Activated CD4-positive, CD25-positive, alpha-beta regulatory T cell (primary cell): ENCODE data around the gene SGK1.

Experiments
- DNase-seq, 4 experiments: peaks; one replicate each; lab custom pipeline; 2025; lab: John Stamatoyannopoulos, UW

The SGK1 gene

DNA sequence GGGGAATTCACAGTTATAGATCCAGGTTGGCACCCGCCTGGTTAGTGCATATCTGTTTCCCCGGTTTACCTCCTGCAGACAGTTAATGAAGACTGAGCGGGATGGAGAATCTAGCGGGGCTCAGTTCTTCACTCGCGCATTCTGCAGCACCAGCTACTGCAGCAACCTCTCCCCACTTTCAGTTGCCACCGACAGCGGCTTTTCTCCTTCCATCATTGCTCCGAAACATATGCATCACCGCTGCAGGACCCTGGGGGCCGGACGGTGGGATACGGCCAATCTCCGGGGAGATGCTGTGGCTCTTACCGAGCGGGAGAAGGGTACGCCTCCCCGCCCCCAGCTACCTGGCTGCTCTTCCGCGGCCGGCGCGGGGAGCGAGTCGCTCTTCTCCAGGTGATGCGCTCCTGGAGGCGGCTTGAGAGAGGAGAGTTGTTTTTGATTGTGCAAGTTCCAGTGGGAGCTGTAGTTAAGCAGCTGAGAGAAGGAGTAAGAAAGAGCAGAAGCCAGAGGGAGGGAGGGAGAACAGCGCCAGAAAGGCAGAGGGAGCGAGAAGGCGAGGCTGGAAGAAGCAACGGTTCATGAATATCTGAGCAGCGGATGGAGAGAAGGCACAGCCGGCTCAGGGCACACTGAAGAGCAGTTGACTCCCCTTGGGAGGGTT, at the start of gene SGK1:
Gene SGK1, minus strand, starts transcription at position 642 of the 661 bp plus-strand sequence. CDS start 652 bp downstream, outside the sequence.
- peak in 1 of 4 experiments; percentile 3 for DNase-seq

DNA sequence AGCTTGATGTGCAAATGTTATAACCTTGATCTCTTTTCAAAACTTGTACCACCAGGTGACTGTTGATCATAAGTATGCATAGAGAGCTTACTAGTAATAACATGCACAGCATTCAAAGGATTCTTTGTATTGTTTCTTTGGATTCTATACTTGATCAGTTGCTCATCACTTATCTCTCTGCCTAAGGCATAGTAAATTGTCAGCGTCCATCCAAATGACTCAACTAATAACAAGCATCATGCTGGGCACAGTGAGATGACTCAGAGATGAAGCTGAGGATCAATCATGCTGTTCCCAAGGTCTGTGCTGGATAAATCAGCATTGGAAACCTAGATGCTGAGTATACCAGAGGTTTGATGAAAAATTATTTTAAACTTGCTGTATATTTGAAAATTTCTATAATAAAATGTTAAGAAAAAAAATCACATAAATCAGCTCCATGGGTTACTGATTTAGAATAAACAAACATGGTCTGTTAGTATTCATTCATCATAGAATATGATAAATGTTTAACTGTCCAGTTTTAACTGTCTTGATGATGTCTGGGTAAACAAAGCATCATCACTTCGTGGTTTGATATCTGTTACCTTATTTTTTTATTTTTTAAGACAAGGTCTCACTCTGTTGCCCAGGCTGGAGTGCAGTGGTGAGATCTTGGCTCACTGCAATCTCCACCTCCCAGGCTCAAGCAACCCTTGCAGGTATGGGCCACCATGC, 45.6 kb upstream of the SGK1 start:
- DNase-seq, result no peak

DNA sequence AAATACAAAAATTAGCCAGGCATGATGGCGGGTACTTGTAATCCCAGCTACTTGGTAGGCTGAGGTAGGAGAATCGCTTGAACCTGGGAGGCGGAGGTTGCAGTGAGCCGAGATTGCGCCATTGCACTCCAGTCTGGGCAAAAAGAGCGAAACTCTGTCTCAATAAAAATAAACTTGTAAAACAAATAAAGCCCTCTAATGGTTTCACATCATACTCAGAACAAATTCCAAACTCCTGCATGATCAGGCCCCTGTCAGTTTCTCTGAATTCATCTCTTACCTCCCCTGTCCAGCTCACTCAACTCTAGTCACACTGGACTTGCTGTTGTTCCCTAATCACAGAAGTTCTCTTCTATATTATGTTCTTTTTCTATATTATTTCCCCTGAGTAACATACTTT, 43.1 kb upstream of the SGK1 start:
- DNase-seq, result no peak

DNA sequence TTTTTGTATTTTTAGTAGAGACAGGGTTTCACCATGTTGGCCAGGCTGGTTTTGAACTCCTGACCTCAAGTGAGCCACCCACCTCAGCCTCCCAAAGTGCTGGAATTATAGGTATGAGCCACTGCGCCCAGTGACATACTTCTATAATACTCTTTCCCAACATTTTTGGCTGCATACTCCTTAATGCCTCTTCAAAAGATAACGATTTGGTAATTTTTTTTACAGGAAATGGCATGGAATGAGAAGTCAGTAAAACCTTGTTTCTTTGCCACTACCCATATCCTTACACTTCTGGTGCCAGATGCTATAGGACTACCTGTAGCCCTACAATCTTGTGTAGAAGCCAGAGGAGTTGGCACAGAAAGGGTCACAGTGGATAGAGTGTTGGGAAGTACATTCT, 41.4 kb upstream of the SGK1 start:
- DNase-seq, result no peak

DNA sequence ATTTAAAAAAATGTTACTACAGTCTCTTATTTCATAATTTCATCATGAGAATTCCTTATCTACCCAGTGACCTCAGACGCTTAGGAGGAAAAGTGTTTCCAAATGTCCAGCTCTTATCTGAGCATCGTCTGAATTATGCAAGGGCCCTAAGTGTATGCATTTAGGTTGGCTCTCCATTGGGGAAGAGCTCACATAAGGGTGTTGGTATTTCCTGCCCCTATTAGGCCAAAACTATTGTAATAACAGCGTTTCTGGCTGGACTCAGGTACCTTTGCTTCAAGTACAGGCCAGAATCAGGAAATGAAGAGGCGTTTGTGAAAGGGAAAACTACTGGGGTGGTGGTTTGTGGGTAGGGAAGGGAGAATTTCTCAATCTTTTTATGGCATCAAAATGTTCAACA, 40.4 kb upstream of the SGK1 start:
- DNase-seq, result no peak

DNA sequence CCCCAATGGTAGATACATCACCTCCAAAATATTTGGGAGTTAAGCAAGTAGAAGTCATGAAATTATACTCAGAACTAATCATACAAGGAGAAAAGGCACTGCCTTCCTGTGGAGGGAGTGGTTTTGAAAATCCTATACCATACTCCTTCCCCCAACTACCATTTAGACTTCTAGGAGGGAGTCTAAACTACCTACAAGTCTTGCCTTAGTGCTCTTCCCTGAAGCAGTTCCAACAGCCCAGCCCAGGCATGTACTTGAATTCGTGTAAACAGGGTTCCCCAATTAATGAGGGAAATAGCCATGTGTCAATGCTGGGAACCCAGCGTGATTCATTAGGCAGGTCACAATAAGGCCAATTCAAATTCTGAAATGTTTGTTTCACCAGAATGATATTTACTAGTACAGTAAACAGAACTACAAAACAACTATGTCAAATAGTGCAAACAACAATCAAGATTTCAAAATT, 39.1 kb upstream of the SGK1 start:
- DNase-seq, result no peak

DNA sequence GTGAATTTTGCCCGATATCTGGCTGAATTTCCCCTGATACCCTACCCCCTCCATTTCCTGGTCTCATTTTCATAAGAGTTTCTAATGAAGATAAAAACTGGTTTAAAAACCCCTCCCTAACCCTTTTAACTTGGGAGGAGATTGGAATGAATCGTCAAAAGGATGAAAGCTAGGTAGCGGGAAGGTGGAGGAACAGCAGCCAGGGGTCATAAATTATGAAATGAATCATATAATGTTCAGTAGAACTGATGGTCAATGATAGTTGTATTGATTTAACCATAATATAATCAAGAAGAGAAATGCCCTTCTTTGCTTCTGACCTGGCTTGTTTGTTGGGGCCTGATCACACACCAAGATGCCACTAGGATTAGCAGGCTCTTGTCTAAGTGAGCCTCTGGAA, 38.5 kb upstream of the SGK1 start:
- no peak for DNase-seq

DNA sequence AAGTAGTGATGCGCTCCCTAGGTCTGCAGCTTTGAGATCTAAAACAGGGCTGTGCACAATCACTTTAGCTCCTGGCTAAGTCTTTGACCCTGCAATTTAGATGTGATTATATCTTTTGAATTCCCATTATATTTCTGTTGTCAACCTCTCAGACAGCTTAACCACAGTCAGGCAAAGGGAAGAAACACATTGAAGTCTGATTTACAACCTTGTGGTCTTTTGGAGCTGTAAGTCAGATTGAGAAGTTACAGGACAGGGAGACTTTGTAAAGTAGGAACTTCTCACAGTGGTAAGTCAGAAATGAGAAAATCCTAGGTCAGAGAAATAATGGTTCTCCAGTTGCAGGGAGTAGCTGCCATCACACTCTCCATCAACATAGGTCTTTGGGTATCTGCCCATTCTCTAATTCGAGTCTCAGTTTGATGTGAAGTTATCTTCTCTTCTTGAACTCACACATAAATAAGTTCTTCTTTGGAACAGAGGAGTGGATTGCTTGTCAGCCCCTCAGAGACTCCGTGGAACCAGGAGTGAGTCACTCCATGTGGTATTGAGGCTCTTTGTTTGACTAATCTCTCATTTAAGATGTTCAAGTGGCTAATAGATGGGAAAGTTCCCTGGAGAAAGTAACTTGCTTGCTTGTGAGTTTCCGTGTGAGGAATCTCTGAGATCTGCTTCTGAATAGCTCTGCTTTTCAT, 35.0 kb upstream of the SGK1 start:
- DNase-seq, result no peak

DNA sequence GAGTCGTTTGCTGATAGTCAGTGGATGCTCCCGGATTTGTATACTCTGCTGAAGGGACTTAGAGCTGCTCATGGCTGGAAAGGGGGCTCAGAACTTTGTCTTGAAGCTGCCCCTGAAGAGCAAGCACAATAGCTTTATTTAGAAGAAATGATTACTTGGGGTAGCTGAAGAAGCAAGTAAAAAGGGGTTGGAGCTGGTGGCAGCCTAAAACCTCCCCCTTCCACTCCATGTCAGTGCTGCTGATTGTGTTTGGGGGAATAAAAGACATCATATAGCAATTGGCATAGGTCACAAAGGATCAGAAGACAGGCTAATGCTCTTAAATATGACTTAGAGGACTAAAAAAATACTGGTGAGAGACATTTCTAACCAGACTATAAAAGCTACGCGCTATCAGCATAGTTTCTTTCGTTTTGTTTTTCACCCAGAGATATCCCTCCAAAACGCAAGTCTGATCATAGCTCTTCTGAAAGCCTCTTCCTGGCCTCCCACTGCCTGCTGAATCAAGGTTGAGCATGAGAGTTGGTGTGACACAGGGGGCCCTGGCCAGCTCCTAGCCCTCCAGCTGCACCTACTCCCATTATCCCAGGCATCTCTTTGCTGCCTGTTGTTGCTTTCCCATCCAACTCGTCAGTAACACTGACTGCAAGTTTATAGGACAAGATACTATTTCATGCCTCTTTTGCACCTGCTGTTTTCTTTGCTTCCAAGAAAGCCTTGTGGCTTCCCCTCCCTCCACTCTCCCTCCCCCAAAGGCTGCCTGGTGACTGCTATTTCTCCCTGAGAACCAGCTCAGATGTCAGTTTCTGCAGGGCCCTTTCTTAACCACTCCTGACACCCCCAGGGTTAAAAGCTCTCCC, 33.9 kb upstream of the SGK1 start:
- DNase-seq, result no peak

DNA sequence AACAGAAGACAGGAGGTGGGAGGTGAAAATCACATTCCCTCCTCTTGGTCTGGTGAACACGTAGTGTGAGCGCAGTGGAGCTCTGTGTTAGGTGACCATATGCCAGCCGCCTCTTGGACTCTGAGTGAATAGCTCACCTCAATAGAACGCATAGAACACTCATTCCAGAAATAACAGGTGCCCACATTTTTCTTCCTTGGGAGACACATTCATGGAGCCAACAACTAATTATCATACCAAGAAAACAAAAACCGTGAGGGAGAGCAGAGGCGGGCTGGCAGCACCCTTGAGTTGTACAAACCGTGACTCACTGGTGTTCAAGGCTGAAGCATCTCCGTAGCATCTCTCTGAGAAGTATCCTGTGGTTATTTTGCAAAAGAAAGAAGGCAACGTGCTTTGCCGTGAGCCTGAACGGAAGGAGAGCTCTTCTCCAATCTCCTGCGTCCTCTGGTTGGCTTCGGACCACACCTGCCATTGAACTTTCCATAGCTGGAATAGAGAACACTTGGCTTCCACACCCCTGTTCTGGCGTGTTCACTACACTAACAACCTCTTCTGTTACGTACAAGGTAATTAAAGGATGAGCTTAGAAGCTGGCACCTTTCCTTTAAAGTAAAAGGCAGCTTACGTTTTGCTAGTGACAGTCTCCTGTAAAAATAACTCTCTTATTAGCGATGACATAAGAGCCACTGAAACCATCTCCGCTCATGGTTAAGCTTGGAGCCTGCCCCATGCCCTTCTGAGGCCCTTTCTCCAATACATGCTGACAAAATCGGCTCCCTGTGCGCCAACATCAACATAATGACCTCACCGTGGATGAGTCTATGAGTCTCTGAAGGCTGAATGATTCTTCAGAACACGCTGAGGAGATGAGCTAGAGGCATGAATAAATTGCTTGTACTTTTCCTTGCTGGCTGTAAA, 30.2 kb upstream of the SGK1 start:
- DNase-seq, result no peak

DNA sequence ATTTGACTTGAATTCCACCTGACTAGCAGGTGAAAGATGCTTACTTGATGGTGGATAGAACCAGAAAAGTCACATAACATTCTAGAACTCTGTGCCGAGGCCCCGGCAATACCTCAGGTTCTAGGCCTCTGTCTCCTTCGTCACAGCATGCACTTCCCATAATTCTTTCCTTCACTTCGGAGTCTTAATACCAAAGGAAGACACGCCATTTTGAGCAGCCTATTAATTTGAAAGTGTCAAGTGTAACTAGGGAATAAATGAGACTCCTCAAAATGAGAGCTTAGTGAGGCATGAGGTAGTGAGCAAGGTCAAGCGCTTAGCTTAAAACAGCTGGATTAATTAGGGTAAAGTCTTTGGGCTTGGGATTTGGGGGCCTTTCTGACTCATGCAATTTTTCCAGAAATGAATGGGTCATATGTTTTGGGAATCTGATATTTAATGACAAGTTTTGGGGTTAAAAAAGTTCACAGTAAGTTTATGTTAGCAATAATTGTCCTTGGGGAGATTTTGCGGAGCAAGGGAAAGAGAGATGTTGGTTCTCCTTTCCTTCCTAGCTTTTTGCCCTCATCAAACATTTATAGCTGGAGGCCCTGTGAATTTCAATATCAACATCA, 29.1 kb upstream of the SGK1 start:
- DNase-seq, result no peak

DNA sequence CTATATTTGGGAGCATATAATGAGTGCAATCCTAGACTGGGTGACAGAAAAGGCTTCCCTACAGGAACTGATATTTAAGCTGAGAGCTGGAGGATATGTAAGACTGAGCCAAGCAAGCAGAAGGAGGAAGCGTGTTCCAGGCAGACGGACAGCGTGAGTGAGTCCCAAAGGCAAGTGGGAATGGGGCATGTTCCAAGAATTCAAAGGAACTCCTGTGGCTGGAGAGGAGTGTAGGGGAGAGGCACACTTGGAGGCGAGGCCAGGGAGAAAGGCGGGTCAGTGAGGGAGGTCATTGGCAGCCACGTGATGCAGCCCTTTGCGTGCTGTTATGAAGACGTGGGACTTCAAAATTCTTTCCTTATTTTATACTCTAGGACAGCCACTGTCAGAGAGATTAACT, 27.9 kb upstream of the SGK1 start:
- no peak for DNase-seq

DNA sequence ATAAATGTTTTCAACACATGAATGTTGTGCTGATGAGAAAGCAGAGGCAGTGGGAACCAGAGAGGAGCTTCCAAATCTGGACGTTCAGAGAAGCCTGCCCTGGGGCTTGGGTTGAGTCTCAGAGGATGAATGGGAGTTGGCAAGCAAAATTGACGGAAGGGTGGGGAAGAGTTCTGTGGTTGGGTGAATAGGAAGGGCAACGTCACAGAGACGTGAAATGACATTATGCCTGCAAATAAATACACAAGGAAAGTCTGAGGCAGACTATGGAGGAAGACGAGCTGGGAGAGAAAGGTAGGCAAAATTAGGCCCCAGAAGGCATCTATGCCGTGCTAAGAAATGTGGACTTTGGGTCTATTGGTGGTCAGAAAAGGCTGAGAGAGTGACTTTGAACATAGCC, 25.2 kb upstream of the SGK1 start:
- DNase-seq, result no peak

DNA sequence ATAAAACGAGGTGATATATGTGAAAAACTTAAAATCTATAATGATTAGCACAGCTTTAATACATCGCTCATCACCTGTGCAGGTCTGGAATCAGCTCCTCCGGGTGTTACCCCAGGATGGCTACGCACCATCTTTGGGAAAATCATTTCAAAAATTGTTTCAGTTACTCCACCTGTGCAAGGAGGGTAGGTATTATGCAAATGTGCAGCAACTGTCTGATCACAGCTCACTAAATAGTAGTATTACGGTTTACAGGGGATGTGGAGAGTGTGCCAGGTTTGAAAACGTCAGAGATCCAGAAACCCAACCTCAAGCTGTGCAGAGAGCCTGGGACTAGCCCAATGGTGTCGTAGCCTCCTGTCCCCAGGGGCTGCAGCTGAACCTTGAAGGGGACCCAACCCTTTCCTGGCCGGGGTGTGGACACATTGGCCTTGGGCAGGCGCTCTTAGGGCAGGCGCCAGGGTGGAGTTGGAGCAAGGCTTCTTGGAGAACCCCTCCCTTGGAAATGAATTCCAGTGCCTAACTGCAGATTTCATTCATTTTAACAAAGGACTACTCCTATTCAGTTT, 24.2 kb upstream of the SGK1 start:
- no peak for DNase-seq

DNA sequence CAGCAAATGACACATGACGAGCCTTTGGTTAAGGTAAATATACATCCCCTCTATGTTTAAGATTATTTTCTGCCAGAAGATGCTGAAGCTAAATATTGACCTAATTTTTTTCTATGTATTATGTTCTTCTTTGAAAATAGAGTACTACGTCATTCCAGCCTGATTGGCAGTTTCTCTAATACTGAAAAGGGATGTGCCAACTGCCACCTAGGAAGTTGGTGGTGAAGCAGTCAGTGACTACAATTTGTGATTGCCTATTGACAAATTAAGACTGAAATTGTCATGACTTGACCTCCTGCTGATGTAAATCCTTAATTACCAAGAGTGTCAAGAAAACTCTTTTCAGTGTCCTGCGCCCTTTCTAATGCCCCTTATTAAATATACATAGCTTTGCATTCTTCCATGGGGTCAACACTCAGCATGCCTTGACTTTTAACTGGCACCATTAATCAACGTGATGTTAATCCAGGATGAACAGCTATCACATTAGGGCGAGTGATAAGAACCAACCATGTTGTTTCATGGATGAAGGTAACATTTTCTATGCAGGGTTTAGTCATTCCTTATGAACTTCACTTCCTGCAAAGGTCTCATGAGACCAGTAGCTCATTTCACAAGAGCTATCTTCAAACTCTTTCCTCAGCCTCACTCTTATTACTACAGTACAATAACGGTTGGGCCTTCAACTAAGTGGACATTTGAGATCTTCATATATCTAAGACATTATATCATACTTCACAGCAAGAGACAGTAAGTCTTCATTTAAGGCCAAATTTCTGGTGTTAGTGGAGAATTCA, 22.5 kb upstream of the SGK1 start:
- DNase-seq, result no peak

DNA sequence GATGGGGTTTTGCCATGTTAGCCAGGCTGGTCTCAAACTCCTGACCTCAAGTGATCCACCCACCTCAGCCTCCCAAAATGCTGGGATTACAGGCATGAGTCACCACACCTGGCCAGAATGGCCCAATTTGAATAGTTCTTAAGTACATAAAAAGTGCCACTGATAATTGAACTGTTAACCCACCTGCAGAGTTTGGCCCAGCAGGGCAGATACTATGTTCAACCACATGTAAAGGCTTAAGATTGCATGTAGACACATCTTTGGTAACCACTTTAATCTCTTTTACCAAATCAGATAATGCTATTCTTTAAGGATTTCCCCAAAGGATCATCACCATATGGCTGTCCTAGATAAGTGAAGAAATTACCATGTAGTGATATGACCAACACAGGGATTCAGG, 21.3 kb upstream of the SGK1 start:
- DNase-seq, result no peak

DNA sequence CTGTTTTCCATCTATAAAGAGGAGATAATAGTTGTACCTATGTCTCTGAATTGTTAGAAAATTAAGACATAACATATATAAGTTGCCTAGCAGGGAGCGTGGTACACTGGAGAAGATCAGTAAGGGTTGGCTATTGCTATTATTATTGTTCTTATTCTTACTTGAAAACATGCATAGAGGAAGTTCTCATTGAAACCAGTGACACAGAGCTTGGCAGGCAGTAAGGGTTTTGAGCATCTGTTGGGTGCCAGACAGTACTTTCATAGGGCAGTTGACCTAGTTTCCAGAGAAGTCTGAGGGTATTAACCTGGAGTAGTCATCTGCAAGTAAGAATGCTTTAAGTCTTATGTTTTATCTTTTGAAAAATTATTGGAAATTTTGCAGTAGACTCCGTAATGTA, 13.3 kb upstream of the SGK1 start:
- no peak for DNase-seq

DNA sequence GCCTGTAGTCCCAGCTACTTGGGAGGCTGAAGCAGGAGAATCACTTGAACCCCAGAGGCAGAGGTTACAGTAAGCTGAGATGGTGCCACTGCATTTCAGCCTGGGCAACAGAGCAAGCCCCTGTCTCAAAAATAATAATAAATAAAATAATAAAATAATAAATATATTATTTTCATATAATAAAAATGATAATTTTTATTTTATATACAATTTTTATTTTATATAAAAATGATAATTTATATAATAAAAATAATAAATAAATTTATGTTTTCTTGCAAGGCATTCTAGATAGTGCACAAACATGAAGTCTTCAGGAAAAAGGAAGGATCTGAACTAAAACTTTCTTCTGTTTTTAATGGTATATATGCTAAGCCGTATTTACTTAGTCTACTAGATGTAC, 12.6 kb upstream of the SGK1 start:
- no peak for DNase-seq

DNA sequence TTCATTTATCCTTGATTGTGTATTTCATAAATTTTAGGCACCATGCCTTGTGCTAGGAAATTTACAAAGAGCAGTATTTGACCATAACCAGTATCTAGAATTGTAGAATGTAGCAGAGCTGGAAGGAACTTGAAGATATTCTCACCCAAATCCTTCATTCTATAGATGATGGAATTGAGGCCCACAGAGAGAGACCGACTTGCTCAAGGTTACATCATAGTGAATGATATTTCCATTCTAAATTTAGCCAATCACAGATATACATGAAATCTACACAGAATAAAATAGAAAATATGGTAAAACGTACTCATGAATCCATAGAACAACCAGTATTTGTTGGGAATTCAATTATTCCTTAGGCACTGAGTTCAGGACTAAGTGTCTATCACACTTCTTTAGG, 10.9 kb upstream of the SGK1 start:
- no peak for DNase-seq

DNA sequence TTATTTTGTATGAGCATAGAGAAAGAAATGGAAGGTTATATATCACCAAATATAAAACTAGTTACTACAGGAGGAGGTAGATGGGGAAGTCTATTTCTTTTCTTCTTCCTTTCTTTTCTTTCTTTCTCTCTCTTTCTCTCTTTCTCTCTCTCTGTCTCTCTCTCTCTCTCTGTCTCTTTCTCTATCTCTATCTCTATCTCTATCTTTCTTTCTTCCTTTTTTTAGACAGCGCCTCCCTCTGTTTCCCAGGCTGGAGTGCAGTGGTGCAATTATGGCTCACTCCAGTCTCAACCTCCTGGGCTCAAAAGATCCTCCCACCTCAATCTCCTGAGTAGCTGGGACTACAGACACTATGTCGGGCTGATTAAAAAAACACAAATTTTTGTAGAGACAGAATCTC, 10.2 kb upstream of the SGK1 start:
- no peak for DNase-seq
